NCI-H1105 (cell line): ENCODE measurements around the gene RSPRY1.
"Not testable (repeated sequence)": the region's sequence is repeated elsewhere in the genome, so short reads cannot be mapped to it uniquely, and the experiment has no call there.

Source experiments
- DNase-seq: peaks from one replicate; lab custom pipeline; 2025; lab: John Stamatoyannopoulos, UW

The RSPRY1 gene

GRCh38 chr16:57255686-57256415, 69.7 kb downstream of the RSPRY1 start:
- no peak for DNase-seq

GRCh38 chr16:57256601-57257395, 70.7 kb downstream of the RSPRY1 start:
- DNase-seq: no peak

- DNase-seq: no peak
Measured at GRCh38 chr16:57257455-57258070, 71.4 kb downstream of the RSPRY1 start.

GRCh38 chr16:57258226-57258909, 72.2 kb downstream of the RSPRY1 start:
- DNase-seq: no peak

GRCh38 chr16:57258910-57259475, 72.9 kb downstream of the RSPRY1 start:
- no peak for DNase-seq

GRCh38 chr16:57260294-57260929, 74.3 kb downstream of the RSPRY1 start:
- no peak for DNase-seq

- DNase-seq: no peak
Measured at GRCh38 chr16:57261806-57262205, 75.7 kb downstream of the RSPRY1 start.

- DNase-seq: no peak
Measured at GRCh38 chr16:57262841-57263540, 76.9 kb downstream of the RSPRY1 start.

GRCh38 chr16:57263541-57264351, 77.6 kb downstream of the RSPRY1 start:
- no peak for DNase-seq

- DNase-seq: no peak
Measured at GRCh38 chr16:57264381-57264780, 78.3 kb downstream of the RSPRY1 start.

GRCh38 chr16:57264950-57265371, 78.8 kb downstream of the RSPRY1 start:
- no peak for DNase-seq

- DNase-seq: no peak
Measured at GRCh38 chr16:57265850-57266530, 79.9 kb downstream of the RSPRY1 start.

GRCh38 chr16:57266531-57267260, 80.6 kb downstream of the RSPRY1 start:
- no peak for DNase-seq

GRCh38 chr16:57267343-57267742, 81.2 kb downstream of the RSPRY1 start:
- DNase-seq: not testable (repeated sequence)

- DNase-seq: no peak
Measured at GRCh38 chr16:57268804-57269800, 83.0 kb downstream of the RSPRY1 start.

GRCh38 chr16:57270221-57271062, 84.3 kb downstream of the RSPRY1 start:
- DNase-seq: no peak

GRCh38 chr16:57271063-57271345, 84.9 kb downstream of the RSPRY1 start:
- DNase-seq: no peak
